GM21528 (cell line): ENCODE results near the gene TNIP2.

Source experiments
- ATAC-seq: cut with Tn5 transposase; IDR thresholded peaks from one replicate; pipeline ENCODE4 v1.9.1; 2021; ENCODE audit warnings: mild to moderate bottlenecking, moderate library complexity; ENCODE audit not compliant: unreplicated experiment, low FRiP score

The TNIP2 gene, protein sequence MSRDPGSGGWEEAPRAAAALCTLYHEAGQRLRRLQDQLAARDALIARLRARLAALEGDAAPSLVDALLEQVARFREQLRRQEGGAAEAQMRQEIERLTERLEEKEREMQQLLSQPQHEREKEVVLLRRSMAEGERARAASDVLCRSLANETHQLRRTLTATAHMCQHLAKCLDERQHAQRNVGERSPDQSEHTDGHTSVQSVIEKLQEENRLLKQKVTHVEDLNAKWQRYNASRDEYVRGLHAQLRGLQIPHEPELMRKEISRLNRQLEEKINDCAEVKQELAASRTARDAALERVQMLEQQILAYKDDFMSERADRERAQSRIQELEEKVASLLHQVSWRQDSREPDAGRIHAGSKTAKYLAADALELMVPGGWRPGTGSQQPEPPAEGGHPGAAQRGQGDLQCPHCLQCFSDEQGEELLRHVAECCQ

DNA sequence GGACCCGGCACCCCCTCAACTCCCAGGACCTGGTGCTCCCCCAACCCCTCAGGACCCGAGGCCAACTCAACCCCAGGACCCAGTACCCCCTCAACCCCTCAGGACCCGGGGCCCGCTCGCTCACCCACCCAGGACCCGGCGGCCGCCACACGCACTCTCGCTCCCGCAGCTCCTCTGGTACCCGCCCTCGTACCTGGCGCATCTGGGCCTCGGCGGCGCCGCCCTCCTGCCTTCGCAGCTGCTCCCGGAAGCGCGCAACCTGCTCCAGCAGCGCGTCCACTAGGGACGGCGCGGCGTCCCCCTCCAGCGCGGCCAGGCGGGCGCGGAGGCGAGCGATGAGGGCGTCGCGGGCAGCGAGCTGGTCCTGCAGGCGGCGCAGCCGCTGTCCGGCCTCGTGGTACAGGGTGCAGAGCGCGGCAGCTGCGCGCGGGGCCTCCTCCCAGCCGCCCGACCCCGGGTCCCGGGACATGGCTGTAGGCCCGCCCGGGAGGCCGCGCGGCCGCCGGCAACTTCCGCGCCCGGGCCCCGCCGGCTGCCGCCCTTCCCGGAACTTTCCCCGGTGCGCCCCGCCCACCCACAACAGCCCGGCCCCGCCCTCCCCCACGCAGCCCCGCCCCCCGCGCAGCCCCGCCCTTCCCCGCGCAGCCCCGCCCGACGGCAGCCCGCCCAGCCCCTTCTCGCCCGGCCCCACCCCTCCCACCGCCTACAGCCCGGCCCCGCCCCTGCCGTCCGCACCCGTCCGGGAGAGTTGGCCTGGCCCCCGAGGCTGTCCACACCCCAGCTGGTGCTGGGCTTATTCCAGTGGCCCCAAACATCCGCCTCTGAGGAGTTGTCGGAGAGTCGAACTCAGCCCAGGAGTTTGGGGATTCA, at the start of gene TNIP2:
TSS of gene TNIP2 (minus strand) at position 516 of the 870 bp plus-strand sequence. CDS start at position 469, 47 bp downstream.
- peak; percentile 73 for ATAC-seq

DNA sequence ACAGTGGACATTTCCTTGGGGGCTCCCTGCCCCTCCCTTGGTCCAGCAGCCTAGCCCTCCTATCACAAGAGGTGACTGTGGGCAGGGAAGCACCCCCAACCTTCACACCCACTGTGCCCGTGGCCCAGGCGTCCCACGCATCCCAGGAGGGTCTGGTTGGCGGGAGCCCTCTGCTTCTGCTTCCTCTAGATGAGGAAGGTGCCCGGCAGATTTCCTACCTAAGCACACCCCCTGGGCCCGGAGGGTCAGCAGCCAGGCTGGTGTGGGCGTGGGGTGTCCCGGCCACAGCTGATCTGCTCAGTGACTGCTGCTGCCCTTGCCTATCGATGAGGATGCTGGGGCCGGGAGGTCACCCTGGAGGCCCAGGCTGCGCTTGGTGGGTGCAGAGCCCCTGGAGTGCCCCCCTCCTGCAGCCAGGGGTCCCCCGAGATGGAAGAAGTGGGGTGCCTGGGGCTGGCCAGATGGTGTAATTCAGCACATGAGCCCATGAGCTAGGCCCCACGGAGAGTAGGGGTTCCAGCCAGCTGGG, 48.9 kb upstream of the TNIP2 start:
- no peak for ATAC-seq

DNA sequence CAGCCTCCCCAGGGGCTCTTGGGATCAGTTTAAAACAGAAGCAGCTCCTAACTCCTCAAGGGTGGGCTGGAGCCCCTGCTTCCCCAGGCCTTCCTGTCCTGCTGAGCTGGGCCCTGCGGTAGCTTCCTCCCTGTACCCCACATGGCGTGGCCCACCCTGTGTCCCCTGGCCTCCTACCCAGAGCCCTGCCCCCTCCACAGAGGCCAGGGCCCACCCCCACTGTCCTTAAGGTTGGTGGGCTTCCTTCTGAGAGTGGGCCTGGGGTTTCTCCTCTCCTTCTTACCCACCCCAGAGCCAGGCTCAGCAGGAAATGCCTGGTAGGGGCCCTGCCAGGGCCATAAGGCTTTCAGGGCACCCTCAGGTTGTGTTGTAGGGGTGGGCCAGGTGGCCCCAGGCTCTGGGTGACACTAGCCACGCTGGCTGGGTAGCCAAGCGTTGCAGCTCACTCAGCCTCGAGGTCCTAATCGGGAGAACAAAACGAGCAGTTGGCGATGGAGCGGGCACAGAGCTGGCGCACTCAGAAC, 48.4 kb upstream of the TNIP2 start:
- ATAC-seq: no peak

DNA sequence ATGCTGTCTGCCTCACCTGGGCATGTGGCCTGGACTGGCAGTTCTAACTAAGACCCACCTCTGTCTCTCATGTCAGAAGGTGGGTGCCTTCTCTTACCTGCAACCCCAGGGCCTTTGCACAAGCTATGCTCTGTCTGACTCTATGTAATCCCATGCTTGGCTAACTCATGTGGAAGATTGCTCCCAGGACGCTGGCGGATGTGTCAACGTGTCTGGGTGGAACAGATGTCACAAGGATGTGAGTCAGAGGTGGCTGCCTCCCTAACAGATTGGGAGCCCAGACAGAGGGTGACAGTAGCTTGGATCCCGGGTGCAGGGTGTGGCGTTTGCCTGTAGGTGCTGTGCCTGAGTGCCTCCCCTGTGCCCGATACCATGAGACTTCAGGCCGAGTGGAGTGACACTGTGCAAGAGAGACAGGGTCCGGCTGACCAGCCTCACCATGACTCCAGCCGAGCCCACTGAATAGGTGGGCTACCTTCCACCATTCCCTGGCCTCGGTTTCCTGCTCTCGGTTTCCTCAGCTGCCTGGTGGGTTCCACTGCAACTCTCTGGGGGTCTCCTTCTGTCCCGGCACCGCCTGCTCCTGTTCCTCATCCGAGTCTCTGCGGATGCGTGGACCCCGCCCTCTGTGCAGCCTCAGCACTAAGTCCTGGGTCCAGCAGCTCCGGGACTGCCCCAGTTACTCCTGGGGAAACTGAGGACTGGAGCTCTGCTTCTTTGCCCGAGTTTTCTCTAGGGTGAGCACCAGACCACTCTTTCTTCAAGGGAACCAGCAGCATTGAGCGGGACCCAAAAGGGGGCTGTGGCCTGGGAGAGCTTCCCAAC, 47.7 kb upstream of the TNIP2 start:
- ATAC-seq: no peak

DNA sequence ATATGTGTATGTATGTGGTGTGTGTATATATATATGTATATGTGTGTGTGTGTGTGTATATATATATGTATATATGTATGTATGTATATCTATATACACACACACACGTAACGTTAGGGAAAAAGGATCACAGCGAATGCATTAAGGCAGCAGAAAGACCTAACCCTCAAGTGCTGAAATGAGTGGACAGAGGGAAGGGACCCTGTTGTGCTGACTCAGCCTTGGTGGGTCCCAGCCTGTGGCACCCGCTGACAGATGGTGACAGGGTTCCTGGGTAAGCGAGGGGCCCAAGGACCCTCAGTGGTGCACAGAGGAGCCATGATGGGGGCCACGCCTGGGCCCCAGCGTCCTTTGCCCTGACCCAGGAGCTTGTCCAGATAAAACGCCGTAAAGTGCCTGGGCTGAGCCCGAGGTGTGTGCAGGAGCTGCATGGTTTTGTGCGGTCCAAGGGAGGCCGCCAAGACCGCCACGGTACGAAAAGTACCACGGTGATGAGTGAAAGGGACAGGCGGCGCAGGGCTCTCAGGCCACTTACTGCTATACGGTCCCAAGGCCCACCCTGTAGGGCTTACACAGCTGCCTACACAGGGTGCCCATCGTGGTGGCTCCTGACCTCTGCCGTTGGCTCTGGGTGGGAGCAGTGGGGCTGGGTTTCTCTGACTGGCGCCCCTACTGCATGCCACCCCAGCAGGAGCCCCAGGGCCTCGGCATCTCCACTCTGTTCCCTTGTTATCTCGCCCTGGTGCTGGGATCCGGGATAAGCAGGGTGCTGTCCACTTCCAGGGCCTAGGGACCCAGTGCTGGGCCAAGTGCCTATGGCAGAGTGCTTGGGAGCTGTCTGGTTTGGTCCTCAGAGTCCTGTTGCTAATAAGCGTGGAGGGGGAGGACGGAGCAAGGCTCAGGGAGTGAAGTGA, 46.7 kb upstream of the TNIP2 start:
- ATAC-seq: no peak

DNA sequence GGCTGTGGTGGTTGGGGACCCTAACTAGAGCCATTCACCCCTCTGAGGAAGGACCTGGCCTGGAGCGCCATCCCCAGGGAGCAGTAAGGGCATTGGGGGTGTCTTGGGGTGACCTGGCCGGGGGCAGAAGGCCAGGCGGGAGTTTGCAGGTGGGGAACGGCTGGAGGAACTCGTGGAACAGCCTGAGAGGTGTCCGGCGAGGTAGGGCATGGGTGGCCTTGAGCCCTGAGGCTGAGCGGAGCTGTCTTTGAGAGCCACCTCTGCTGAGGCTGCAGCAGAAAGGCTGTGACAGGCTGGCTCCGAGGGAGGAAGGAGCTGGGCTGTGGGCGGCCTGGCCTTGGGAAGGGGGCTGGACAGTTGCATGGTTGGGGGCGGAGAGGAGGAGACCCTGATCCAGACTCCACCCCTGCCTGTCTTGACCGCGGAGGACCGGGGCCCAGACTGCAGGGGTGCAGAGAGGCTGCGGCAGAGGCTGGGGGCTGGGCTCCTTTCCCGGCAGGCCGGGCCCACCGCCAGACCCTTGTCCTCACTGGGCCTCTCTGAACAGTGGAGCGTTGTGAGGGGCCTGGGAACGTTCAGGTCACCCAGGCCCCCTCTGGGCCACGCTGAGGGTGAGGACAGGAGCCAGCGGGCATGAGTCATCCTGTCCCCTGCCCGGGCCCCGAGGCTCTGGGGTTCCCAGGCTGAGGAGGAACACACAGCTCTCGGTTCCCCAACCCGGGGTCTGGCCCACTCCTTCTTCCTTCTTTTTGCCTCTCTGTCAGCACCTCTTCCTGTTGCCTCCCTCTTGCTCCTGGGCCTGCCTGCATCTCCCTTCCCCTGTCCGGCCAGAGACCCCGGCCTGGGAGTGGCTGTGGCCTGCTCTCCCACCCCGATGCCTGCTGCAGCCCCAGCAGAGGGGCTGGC, 44.8 kb upstream of the TNIP2 start:
- ATAC-seq: no peak

DNA sequence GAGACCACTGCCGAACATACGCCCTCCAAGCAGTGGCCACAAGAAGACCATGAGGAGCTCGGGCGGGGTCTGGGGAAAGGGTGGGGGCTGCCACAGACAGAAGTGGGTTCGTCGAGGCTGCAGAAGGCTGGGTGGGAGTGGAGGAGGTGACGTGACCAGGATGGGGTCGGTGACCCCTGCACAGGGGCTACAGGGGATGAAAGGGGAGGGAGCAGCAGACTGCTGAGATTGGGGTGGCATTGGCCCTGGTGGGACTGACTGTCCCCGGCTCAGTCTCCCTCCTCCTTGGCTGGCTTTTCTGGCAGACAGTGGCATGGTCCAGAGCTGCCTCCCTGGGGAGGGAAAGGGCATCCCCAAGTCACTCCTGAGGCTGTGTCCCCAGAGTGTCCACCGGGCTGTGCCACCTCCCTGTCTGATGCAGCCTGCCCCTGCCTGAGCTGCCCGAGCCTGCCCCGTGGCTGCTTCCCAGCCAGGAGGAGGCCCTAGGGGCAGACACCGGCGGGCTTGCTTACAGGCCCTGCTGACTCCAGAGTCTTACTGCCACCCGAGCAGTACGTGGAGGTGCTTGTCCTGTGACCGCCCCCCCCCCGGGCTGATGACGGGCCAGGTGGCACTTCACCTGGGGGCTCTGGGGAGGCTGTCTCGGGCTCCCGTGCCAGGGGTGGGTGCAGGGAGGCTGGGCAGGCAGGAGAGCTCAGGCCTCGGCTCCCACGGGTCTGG, 44.0 kb upstream of the TNIP2 start:
- no peak for ATAC-seq

DNA sequence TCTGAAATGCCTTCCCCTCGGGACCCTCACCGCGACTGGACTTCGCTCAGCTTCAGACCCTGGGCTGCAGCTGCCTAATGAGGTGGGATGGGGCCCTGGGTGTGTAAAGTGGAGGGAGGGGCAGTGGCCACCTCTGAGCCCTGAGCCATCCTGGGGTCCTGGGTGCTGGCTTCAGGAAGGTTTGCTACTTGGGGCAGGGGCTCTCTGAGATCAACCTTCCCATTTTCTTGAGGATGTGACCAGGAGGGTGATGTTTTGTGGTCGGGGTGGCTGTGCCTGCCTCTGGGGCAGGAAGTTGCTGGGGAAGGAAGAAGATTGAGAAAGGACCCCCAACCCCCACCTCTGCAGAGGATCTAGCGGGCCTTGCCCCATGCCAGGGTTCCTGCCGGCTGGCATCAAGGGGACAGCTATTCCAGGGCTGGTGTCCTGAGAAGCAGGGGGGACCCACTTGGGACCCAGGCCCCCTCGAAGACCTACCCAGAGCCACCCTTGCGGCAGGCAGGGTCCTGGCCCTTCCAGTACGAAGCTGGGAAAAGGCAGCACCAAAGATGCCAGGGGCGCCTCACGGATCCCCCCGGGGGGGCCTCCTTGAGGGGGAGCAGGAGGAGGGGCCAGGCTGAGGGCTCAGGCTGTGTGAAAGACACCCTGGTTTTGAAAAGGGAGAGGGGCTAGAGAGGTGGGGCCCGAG, 43.2 kb upstream of the TNIP2 start:
- ATAC-seq: no peak

DNA sequence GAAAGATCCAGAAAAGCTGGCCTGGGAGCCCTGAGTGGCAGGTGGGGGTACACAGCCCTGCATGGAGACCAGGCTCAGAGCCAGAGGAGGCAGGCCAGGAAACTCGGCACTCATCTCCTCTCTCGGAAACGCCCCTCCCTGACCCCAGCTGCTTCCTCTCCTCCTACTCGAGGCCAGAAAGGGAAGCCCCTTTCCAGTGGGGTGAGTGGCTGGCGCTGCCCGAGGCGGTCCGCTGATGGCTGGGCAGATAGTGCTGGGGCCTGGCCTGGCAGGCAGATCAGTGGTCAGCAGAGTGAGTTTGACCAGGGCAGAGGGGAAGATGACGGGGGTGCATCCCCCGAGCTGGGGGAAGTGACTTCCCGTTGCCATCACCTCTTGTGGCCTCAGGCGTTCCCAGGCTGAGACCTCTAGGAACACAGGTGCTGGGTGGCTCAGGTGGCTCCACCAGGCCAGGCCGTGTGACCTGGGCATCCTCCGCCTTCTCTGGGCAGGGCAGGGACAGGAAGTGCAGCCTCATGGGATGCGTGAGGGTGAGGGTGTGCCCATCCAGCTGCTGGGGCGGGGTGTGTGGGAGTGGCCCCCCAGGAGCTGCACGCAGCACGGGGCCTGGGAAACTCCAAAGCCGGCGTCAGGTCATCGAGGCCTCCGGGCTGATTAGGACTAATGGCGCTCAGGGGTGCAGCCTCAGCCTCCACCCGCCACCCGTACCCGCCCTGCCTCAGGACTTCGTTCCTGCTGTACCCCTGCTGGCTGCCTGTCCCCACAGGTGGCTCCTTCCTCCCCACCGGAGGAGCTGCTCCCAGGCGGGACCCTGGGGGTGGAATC, 42.5 kb upstream of the TNIP2 start:
- ATAC-seq: no peak

DNA sequence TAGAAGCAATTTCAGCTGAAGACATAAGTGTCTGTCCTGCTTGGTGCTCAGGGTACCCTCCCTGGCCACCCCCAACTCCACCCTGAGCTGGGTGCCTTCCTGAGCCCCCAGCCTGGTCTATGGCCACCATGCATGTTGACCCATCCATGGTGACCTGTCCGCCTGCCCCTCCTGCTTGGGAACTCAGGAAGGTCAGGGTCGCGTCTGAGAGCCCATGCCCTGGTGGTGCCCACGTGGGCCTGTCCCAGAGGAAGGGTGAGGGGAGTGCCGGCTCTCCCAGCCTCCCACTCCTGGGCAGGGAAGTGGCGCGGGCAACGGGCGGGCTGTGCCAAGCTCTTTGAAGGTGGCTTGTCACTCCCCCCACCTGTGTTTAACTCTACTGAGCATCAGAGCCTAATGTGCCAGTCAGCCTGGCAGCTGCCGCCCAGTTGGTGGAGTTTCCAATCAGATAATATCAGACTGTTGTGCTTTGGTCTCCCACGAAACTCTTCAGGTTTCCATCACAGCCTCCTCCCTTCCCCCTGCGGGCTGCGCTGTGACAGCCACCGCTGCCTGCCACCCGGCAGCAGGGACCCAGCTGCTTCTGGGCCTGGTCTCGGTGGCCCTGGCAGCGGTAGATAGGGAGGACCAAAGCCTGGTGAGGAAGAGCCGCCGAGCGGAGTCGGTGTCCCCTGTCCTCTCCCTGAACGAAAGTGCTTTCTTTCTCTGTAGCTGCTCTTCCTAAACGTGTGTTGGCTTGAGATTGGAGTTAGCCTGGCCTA, 41.6 kb upstream of the TNIP2 start:
- no peak for ATAC-seq

DNA sequence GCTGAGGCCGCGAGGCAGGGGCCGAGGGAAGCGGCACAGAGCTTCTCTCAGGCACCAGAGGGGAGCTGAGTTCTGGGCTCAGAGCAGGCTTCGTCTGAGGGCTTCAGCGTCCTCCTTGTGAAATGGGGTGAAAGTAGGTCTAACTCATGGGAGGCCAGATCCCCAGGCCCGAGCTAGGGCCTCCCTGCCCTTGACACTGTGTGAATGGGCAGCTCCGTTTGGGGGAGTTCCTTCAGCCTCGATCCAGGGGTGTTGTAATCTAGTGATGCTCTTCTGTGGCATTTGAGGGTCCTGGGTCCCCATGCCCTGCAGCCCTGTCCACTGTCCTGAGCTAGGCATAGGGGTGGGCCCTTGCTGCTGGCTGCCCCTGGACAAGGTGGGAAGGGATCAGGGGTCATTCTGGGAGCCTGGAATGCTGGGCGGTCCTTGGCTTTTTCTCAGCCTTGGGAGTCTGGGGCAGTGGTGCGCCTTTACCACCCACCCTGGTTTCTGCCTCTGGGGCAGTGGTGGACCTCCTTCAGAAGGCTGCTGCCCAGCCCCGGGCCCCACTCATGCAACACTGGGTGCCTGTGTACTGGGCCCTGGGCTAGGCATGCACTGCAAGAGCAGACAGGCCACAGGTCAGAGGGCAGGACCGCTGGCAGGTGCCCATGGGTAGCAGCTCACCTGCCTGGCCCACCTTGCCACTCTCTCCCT, 40.9 kb upstream of the TNIP2 start:
- no peak for ATAC-seq

DNA sequence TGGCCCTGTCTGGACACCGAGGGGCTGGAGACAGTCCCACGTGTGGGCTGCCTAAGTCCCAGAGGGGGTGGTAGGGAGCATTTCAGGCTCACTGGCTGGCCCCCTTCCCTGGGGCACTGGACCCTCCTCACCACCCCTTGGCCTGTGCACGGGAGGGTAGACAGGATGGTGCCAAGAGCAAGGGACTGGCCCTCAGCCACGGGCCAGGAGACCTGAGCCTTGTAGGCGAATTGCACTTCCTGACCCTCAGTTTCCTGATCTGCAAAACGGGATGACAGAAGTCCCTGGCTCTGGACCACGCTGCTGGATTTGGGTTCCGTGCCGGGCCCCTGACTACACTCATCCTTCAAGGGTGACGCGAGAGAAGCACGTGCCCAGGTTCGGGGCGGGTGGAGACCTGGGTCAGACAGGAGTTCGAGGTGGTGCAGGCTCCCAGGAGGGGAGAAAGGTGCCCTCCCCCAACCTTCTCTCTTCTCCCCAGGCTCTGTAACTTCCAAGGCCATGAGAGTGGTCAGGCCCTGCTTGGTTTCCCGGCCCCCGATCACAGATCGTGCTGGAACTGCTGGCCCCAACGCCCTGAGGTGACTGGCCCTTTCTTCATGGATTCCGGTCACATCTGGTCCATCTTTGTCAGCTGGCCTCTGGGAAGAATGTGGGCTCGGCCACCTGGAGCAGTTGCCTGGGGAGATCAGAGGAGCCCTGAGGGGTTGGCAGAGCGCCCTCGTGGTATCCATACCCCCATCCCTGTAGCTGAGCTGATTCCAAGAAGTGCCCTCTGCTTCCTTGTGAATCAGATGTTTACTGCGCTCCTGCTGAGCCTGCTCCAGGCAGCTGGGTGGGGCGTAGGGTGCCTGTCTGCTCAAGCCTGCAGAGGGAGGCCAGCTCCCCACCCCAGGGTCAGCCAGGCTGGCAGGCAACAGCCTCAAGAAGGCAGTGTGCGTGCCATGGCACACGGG, 40.0 kb upstream of the TNIP2 start:
- no peak for ATAC-seq

DNA sequence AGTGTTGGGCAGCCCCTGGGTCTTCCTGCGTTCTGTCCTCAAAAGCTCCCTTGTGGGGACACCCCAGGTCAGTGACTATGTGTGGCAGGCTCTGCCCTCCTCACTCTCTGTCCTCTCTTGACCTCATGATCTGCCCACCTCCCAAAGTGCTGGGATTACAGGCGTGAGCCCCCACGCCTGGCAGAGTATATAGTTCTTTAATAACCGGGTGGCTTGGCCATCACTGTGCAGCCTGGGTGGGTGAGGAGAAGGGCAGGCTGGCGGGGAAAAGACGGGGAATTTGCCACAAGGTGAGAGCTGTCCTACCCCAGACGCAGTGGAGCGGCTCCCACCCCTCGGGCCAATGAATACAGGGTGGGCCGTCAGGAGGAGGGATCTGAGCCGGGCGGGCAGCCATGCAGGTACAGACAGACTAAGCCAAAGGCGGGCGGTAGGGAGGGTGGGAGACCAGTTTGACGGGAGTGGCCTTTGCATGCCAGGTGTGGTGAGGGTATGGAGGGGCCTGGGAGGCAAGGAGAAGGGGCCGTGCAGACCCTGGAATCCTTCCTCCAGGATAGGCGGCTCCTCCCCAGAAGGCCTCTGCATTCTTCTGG, 39.3 kb upstream of the TNIP2 start:
- ATAC-seq: no peak
